HK-2 (cell line): ENCODE data around the gene PAPSS1.
"Not testable (repeated sequence)": the region's sequence is repeated elsewhere in the genome, so short reads cannot be mapped to it uniquely, and the experiment has no call there.

ENCODE experiments used
- DNase-seq: peaks from one replicate; pipeline ENCODE4 v3.0.0-alpha.2; 2018; ENCODE audit not compliant: unreplicated experiment

Gene PAPSS1

GRCh38 chr4:107689912-107690587 lies 30.0 kb downstream of the PAPSS1 start:
- peak; percentile 4 for DNase-seq

- DNase-seq: no peak
These were observed 31.6 kb downstream of the PAPSS1 start for GRCh38 chr4:107688421-107688820.

GRCh38 chr4:107685740-107686139 lies 34.3 kb downstream of the PAPSS1 start:
- DNase-seq: no peak

GRCh38 chr4:107683873-107684272 lies 36.2 kb downstream of the PAPSS1 start:
- no peak for DNase-seq

GRCh38 chr4:107682306-107682705 lies 37.7 kb downstream of the PAPSS1 start:
- no peak for DNase-seq

GRCh38 chr4:107669068-107669467 lies 51.0 kb downstream of the PAPSS1 start:
- DNase-seq: no peak

- no peak for DNase-seq
These were observed 53.9 kb downstream of the PAPSS1 start for GRCh38 chr4:107666134-107666533.

- DNase-seq: no peak
These were observed 55.0 kb downstream of the PAPSS1 start for GRCh38 chr4:107665001-107665400.

GRCh38 chr4:107658400-107659336 lies 61.4 kb downstream of the PAPSS1 start:
- no peak for DNase-seq

- no peak for DNase-seq
These were observed 64.7 kb downstream of the PAPSS1 start for GRCh38 chr4:107655289-107655688.

- DNase-seq: no peak
These were observed 65.3 kb downstream of the PAPSS1 start for GRCh38 chr4:107654694-107655093.

- DNase-seq: not testable (repeated sequence)
These were observed 68.6 kb downstream of the PAPSS1 start for GRCh38 chr4:107651408-107651807.

GRCh38 chr4:107650251-107650650 lies 69.8 kb downstream of the PAPSS1 start:
- DNase-seq: no peak

- no peak for DNase-seq
These were observed 71.6 kb downstream of the PAPSS1 start for GRCh38 chr4:107648178-107648991.

GRCh38 chr4:107647591-107647990 lies 72.4 kb downstream of the PAPSS1 start:
- no peak for DNase-seq

GRCh38 chr4:107645604-107646003 lies 74.4 kb downstream of the PAPSS1 start:
- DNase-seq: no peak

GRCh38 chr4:107643021-107643420 lies 77.0 kb downstream of the PAPSS1 start:
- no peak for DNase-seq

GRCh38 chr4:107640878-107641277 lies 79.2 kb downstream of the PAPSS1 start:
- no peak for DNase-seq

GRCh38 chr4:107640197-107640596 lies 79.8 kb downstream of the PAPSS1 start:
- DNase-seq: no peak

GRCh38 chr4:107635735-107636134 lies 84.3 kb downstream of the PAPSS1 start:
- DNase-seq: no peak

GRCh38 chr4:107631560-107631959 lies 88.5 kb downstream of the PAPSS1 start:
- DNase-seq: no peak

GRCh38 chr4:107630185-107630705 lies 89.8 kb downstream of the PAPSS1 start:
- DNase-seq: no peak
